Effector CD8-positive, alpha-beta T cell (primary cell): ENCODE data around the gene NEURL1.

Source experiments
- DNase-seq: peaks from one replicate; lab custom pipeline; 2025; lab: John Stamatoyannopoulos, UW
- total RNA-seq, 4 experiments: gene quantifications; one replicate each; lab custom pipeline; 2026; lab: John Stamatoyannopoulos, UW

NEURL1 gene
- total RNA-seq, result 0 to 1.7 (median 0.49) reads per million in 4 experiments

- no peak for DNase-seq
These were observed at the start of gene NEURL1 for GRCh38 chr10:103493362-103493915. Gene NEURL1 (plus strand): TSS chr10:103493705. CDS start chr10:103494388, 683 bp downstream.

- no peak for DNase-seq
These were observed 49.0 kb upstream of the NEURL1 start for GRCh38 chr10:103444478-103444877.

- no peak for DNase-seq
These were observed 48.1 kb upstream of the NEURL1 start for GRCh38 chr10:103445366-103445765.

GRCh38 chr10:103445767-103446567 lies 47.5 kb upstream of the NEURL1 start:
- DNase-seq, result no peak

GRCh38 chr10:103447187-103447586 lies 46.3 kb upstream of the NEURL1 start:
- no peak for DNase-seq

GRCh38 chr10:103448746-103449145 lies 44.8 kb upstream of the NEURL1 start:
- DNase-seq, result no peak

- DNase-seq, result no peak
These were observed 44.0 kb upstream of the NEURL1 start for GRCh38 chr10:103449208-103450144.

- no peak for DNase-seq
These were observed 43.3 kb upstream of the NEURL1 start for GRCh38 chr10:103450201-103450695.

GRCh38 chr10:103451091-103451813 lies 42.3 kb upstream of the NEURL1 start:
- no peak for DNase-seq

- DNase-seq, result peak; percentile 16
These were observed 41.5 kb upstream of the NEURL1 start, which contains the start of gene CALHM2 for GRCh38 chr10:103451831-103452505. Gene CALHM2 (minus strand): TSS chr10:103452370. CDS start chr10:103449941, 2,429 bp downstream.

- no peak for DNase-seq
These were observed 40.8 kb upstream of the NEURL1 start for GRCh38 chr10:103452506-103453230.

- DNase-seq, result no peak
These were observed 39.5 kb upstream of the NEURL1 start for GRCh38 chr10:103454026-103454425.

GRCh38 chr10:103455235-103455634 lies 38.3 kb upstream of the NEURL1 start:
- no peak for DNase-seq

GRCh38 chr10:103456074-103456660 lies 37.3 kb upstream of the NEURL1 start:
- DNase-seq, result no peak

- no peak for DNase-seq
These were observed 36.3 kb upstream of the NEURL1 start for GRCh38 chr10:103457176-103457712.

- DNase-seq, result no peak
These were observed 35.5 kb upstream of the NEURL1 start for GRCh38 chr10:103457896-103458583.

- DNase-seq, result no peak
These were observed 34.8 kb upstream of the NEURL1 start, which contains the start of gene CALHM1 for GRCh38 chr10:103458720-103459119. Gene CALHM1 (minus strand): TSS chr10:103458900. CDS start chr10:103458751, 149 bp downstream.

- no peak for DNase-seq
These were observed 33.9 kb upstream of the NEURL1 start for GRCh38 chr10:103459615-103460014.

GRCh38 chr10:103463499-103463898 lies 30.0 kb upstream of the NEURL1 start:
- DNase-seq, result no peak
